Gastroesophageal sphincter (tissue), 3 donors: Measurements from ENCODE around the gene ISLR2.

Experiments
- EP300 ChIP-seq: sonication (generic); formaldehyde crosslinking; IDR thresholded peaks from one replicate; pipeline ENCODE4 v1.6.1; 2017; ENCODE audit warnings: antibody characterized with exemption, mild to moderate bottlenecking
- POLR2A ChIP-seq, 2 donors: fragments of 450-650 bp; IDR thresholded peaks; one replicate each; pipeline ENCODE4 v1.6.1; 2017; ENCODE audit warnings: antibody characterized with exemption in 2 of 2, mild to moderate bottlenecking in 2 of 2, moderate library complexity in 1 of 2
- TF ChIP-seq, protein P1 (sequence below), 4 experiments: fragments of 200-600 bp in 2 of 4; fragments of 450-650 bp in 2 of 4; sonication (generic) in 1 of 4; IDR thresholded peaks; one replicate each; pipeline ENCODE4 v1.5.1; 2017 to 2019; ENCODE audit warnings: antibody characterized with exemption in 4 of 4, mild to moderate bottlenecking in 2 of 4, moderate library complexity in 2 of 4

DNA sequence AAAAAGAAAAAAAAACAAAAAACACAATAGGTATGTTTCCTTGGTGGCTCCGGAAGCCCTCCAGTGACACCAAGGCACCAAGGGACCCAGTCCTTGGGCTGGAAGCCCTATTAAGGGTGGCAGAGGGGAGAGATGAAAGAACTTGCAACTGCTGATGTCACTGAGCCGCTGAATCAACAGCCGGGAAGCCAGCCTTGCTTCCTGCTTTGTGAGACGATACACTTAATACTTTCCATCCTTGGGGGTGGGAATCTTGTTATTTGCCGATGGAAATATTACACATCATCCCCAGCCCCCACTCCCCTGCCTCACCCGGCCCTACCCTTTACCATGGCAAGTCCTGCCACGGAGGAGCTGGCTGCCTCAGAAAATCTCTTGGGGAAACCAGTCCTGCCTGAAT lies 5.6 kb upstream of the ISLR2 start:
- TF ChIP-seq POLR2A (IDR thresholded peaks at IDR 0.05) (no peak), EP300 (no peak)
- TF ChIP-seq, protein P1, sequence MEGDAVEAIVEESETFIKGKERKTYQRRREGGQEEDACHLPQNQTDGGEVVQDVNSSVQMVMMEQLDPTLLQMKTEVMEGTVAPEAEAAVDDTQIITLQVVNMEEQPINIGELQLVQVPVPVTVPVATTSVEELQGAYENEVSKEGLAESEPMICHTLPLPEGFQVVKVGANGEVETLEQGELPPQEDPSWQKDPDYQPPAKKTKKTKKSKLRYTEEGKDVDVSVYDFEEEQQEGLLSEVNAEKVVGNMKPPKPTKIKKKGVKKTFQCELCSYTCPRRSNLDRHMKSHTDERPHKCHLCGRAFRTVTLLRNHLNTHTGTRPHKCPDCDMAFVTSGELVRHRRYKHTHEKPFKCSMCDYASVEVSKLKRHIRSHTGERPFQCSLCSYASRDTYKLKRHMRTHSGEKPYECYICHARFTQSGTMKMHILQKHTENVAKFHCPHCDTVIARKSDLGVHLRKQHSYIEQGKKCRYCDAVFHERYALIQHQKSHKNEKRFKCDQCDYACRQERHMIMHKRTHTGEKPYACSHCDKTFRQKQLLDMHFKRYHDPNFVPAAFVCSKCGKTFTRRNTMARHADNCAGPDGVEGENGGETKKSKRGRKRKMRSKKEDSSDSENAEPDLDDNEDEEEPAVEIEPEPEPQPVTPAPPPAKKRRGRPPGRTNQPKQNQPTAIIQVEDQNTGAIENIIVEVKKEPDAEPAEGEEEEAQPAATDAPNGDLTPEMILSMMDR (IDR thresholded peaks at IDR 0.05) = no peak
